Muscle of leg (tissue), 11 donors: ENCODE measurements around the gene SMAD2. TPM values are rescaled to one million over a fixed set of nuclear protein-coding genes. Genes with fewer than 3 reads are reported as not detected.
A peak's percentile ranks its signal among the peaks of the same experiment; 100 is the strongest.

Experiments used
- DNase-seq: peaks from one replicate; pipeline ENCODE4 v3.0.0; 2013
- H3K27ac ChIP-seq: one replicate; pipeline ENCODE4 v1.5.1; 2013; ENCODE audit warnings: mild to moderate bottlenecking, low read length, control low read depth
- H3K27me3 ChIP-seq: one replicate; pipeline ENCODE4 v1.6.1; 2013; ENCODE audit warnings: low read length; ENCODE audit not compliant: control insufficient read depth, insufficient read depth
- H3K36me3 ChIP-seq: one replicate; pipeline ENCODE4 v1.6.1; 2013; ENCODE audit warnings: low read length; ENCODE audit not compliant: control insufficient read depth, insufficient read depth
- H3K4me1 ChIP-seq: one replicate; pipeline ENCODE4 v1.6.1; 2013; ENCODE audit warnings: low read length; ENCODE audit not compliant: control insufficient read depth, insufficient read depth
- H3K4me3 ChIP-seq: one replicate; pipeline ENCODE4 v1.5.1; 2013; ENCODE audit warnings: low read length, control low read depth
- H3K9me3 ChIP-seq: replicated peaks from 2 replicates; pipeline ENCODE4 v1.6.1; 2013; ENCODE audit warnings: low read depth, low read length; ENCODE audit not compliant: control insufficient read depth
- WGBS: methylation state at CpG from one replicate; pipeline ENCODE4 v1.1.5; 2013; ENCODE audit warnings: missing lambda C conversion rate; ENCODE audit not compliant: insufficient coverage; 5-methylcytosine and 5-hydroxymethylcytosine counted together
- polyA plus RNA-seq, 8 donors: library from polyadenylated mRNA; unstranded; fragments of 120-200 nt; gene quantifications; one replicate each; pipeline versions ENCODE4 v1.2.1 to v1.2.3, GENCODE V29; 2013; ENCODE audit warnings: inconsistent platforms in 1 of 8, low replicate concordance in 1 of 8; ENCODE audit not compliant: insufficient read length in 8 of 8, insufficient read depth in 1 of 8
- total RNA-seq: library from RNA; stranded (reverse); fragments of 120-200 nt; gene quantifications from one replicate; pipeline ENCODE4 v1.2.4, GENCODE V29; 2013

The SMAD2 gene
- total and polyA plus RNA-seq, 9 donors, result 42.7 to 91.8 (median 56.2) TPM

DNA sequence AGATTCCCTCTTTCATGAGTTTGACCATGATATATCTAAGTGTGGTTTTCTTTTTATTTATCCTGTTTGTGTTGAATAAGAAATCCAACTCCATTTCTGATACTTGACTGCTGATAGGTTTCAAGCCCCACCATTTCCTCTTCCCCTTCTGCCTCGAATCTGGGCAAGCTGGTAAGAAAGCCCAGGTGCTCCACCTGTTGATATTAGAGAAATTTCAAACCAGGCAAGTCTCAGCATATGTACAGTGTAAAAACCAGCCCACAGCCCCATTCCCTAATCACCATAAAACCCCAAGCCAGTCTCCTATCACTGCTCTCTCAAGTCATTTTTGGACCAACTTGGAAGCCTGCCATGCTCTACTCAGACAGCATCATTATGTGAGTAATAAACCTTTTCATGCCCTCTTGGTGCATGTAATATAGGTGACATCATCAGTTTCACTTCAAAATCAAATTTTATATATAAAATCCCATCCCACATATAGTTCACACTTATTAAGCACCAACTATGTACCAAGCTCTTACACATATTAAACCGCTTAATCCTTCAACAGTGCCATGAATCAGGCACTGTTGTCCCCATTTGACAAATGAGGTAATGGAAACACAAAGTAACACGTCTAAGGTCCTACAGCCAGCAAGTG, 46.6 kb downstream of the SMAD2 start:
- WGBS, result 70% methylated on average over 2 of the region's 3 CpGs
- H3K27me3 ChIP-seq, result no peaks in the 10 kb centered on the region
- no peaks in the 10 kb centered on the region for H3K9me3 ChIP-seq
- H3K4me3 ChIP-seq, result no peak overlapping the region
- H3K4me1 ChIP-seq, result no peaks in the 10 kb centered on the region
- H3K36me3 ChIP-seq, result peaks cover 16% of the 10 kb centered on the region
- peak; percentile 7 for DNase-seq
- H3K27ac ChIP-seq, result no peak overlapping the region

GRCh38 chr18:47882641-47883040, 47.8 kb downstream of the SMAD2 start:
- Histone ChIP-seq H3K36me3 (peaks cover 9% of the 10 kb centered on the region), H3K9me3 (no peaks in the 10 kb centered on the region), H3K27ac (no peak overlapping the region), H3K27me3 (no peaks in the 10 kb centered on the region), H3K4me3 (no peak overlapping the region), H3K4me1 (no peaks in the 10 kb centered on the region)
- no peak for DNase-seq
- WGBS, result no CpG with 5 or more reads among the region's 1 CpG

DNA sequence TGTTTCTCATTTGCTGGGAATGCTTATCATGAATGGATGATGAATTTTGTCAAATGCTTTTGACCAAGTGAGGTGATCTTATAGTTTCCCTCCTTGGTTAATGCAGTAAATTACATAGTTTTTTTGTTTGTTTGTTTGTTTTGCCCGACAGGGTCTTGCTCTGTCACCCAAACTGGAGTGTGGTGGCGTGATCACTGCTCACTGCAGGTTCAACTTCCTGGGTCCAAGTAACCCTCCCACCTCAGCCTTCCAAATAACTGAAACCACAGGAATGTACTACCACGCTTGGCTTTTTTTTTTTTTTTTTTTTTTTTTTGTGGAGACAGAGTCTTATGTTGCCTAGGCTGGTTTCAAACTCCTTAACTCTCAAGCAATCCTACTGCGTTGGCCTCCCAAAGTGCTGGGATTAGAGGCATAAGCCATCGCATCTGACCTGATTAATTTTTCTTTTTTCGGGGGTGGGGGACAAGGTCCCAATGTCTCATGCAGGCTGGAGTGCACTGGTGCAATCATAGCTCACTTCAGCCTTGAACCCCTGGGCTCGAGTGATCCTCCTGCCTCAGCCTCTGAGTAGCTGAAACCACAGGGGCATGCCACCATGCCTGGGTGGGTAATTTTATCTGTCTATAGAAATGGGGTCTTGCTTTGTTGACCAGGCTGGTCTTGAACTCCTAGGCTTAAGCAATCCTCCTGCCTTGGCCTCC, 48.6 kb downstream of the SMAD2 start:
- Histone ChIP-seq H3K27me3 (no peaks in the 10 kb centered on the region), H3K4me1 (no peaks in the 10 kb centered on the region), H3K36me3 (peaks cover 4% of the 10 kb centered on the region), H3K27ac (no peak overlapping the region), H3K4me3 (no peak overlapping the region), H3K9me3 (no peaks in the 10 kb centered on the region)
- WGBS, result 100% methylated on average over 4 of the region's 7 CpGs
- no peak for DNase-seq

- Histone ChIP-seq H3K27me3 (no peaks in the 10 kb centered on the region), H3K9me3 (no peaks in the 10 kb centered on the region), H3K36me3 (peaks cover 4% of the 10 kb centered on the region), H3K4me1 (no peaks in the 10 kb centered on the region), H3K4me3 (no peak overlapping the region), H3K27ac (no peak overlapping the region)
- no CpG with 5 or more reads among the region's 3 CpGs for WGBS
- no peak for DNase-seq
Observed at GRCh38 chr18:47881042-47881441, 49.4 kb downstream of the SMAD2 start.

GRCh38 chr18:47877892-47878291, 52.6 kb downstream of the SMAD2 start:
- Histone ChIP-seq H3K27ac (no peak overlapping the region), H3K27me3 (no peaks in the 10 kb centered on the region), H3K4me3 (no peak overlapping the region), H3K4me1 (no peaks in the 10 kb centered on the region), H3K9me3 (no peaks in the 10 kb centered on the region), H3K36me3 (no peaks in the 10 kb centered on the region)
- no peak for DNase-seq
- WGBS, result no CpG with 5 or more reads among the region's 3 CpGs

DNA sequence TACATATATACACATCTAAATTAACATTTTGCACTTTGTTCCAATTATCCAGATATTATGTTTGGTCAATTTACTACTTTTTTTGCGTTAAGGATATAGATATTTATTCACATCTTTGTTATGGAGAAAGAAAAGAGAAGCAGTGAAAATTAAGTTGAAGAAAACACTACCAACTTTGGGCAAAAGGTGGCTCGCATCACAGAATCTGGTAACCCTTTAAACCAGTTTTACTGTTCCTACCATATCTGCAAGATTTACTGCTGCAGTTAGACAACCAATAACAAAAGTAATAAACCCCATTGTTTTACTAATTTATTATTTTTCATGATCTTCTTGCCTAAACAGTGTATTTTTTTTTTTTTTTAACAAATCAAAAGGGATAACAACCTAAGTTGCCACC, 53.6 kb downstream of the SMAD2 start:
- Histone ChIP-seq H3K36me3 (no peaks in the 10 kb centered on the region), H3K4me3 (no peak overlapping the region), H3K27ac (no peak overlapping the region), H3K9me3 (no peaks in the 10 kb centered on the region), H3K4me1 (no peaks in the 10 kb centered on the region), H3K27me3 (no peaks in the 10 kb centered on the region)
- no peak for DNase-seq
- WGBS, result 100% methylated on average over 1 of the region's 2 CpGs

DNA sequence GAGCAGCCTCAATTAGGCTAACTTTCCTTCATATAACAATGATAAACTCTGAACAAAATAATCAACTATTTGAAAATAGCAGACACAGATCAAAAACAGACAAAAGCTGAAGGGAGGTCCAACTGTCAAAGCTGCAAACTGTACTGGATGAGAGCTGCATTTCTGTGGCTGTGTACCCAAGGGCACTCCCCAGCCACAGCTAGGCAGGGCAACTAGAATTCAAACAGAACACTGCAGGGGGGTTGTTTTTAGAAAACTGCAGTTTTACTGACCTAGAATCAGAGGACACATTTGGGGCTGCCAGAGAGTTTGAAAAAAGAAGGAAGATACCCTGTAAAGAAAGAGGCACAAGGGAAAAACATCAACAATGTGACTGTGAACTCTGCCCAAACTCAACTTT, 56.8 kb downstream of the SMAD2 start:
- H3K36me3 ChIP-seq, result no peaks in the 10 kb centered on the region
- H3K4me3 ChIP-seq, result no peak overlapping the region
- no peaks in the 10 kb centered on the region for H3K9me3 ChIP-seq
- H3K27ac ChIP-seq, result no peak overlapping the region
- H3K27me3 ChIP-seq, result no peaks in the 10 kb centered on the region
- H3K4me1 ChIP-seq, result no peaks in the 10 kb centered on the region
- no peak for DNase-seq

GRCh38 chr18:47872426-47872825, 58.0 kb downstream of the SMAD2 start:
- H3K36me3 ChIP-seq, result peaks cover 3% of the 10 kb centered on the region
- no peak for DNase-seq
- H3K9me3 ChIP-seq, result no peaks in the 10 kb centered on the region
- 94% methylated on average over 3 of the region's 6 CpGs for WGBS
- no peak overlapping the region for H3K27ac ChIP-seq
- no peaks in the 10 kb centered on the region for H3K4me1 ChIP-seq
- H3K4me3 ChIP-seq, result no peak overlapping the region
- H3K27me3 ChIP-seq, result no peaks in the 10 kb centered on the region

DNA sequence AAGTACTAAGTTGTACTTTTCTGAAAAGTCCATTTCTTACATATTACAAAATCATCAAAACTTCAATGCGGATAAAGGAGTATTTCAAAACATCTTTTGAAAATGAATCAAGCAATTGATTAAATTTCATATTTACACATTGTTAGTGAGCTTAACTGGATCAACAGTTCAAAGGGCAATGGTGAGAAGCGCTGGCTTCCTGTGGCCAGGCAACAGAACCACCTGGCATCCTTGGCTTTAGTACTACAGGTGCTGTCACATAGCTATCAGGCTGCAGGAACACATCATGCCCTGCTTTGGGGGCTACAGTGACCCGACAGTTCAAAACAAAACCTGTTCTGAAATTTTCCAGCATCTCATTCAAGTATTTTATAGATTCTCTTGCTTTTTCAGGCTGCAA, 59.2 kb downstream of the SMAD2 start:
- no peak for DNase-seq
- Histone ChIP-seq H3K9me3 (no peaks in the 10 kb centered on the region), H3K27me3 (no peaks in the 10 kb centered on the region), H3K4me3 (no peak overlapping the region), H3K4me1 (no peaks in the 10 kb centered on the region), H3K36me3 (peaks cover 3% of the 10 kb centered on the region), H3K27ac (no peak overlapping the region)
- WGBS, result 96% methylated on average over 2 of the region's 3 CpGs

DNA sequence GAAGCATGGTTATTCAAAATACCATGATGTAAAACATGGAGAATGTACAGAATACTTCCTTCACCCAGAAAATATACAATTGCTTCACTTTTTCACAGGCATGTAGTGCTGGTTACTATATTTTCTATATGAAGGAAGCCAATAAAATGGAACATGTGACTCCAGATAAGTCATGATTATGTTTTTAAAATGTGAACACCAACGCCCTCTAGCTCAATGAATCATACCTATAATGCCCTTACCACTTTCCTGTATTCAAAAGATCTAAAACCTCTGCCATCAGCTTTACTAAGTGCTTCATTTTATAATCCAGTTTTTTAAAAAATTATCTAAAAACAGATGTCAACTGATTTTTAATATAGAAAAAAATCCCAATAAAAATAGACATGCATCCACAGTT, 59.9 kb downstream of the SMAD2 start:
- no CpG with 5 or more reads among the region's 1 CpG for WGBS
- Histone ChIP-seq H3K4me1 (no peaks in the 10 kb centered on the region), H3K27ac (no peak overlapping the region), H3K4me3 (no peak overlapping the region), H3K9me3 (no peaks in the 10 kb centered on the region), H3K27me3 (no peaks in the 10 kb centered on the region), H3K36me3 (peaks cover 3% of the 10 kb centered on the region)
- DNase-seq, result no peak
